ENCODE results near the gene FGD5. TPM values are rescaled to one million over a fixed set of nuclear protein-coding genes. Genes with fewer than 3 reads are reported as not detected.

Gene FGD5
- polyA plus RNA-seq, 1 of the 3 experiments (the other 2 are of a cell fraction), result not detected

GRCh38 chr3:14946236-14946635 lies 127.5 kb downstream of the FGD5 start:
- Histone ChIP-seq H3K79me2 (ENCODE audit: insufficient read depth) (peaks cover 71% of the 10 kb centered on the region), H3K4me1 (ENCODE audit: control insufficient read depth in 1 of 2, insufficient read depth in 2 of 2, low read depth in 1 of 2, low read length in 1 of 2) (peaks cover 0 to 19% of the 10 kb centered on the region in 2 experiments; a peak in 3 of 4 replicates), H3K4me2 (peak overlapping the region; percentile 94), H3K36me3 (replicated peaks in 1 of 2; ENCODE audit: control insufficient read depth in 1 of 2, insufficient read depth in 2 of 2, low read length in 1 of 2) (peaks cover 34 to 42% of the 10 kb centered on the region in 2 experiments), H3K9me3 (no peaks in the 10 kb centered on the region), H3F3A (replicated peaks; ENCODE audit: insufficient read depth) (peaks cover 10% of the 10 kb centered on the region), H3K4me3 (ENCODE audit: low read depth in 2 of 2, low read length in 1 of 2) (peak overlapping the region; percentile 92 to 95), H3K9ac (peak overlapping the region; percentile 98; the same call in 1 of the 2 replicates), H3K27me3 (ENCODE audit: insufficient read depth) (no peaks in the 10 kb centered on the region), H3K27ac (ENCODE audit: low read depth in 2 of 2, low read length in 1 of 2) (peak overlapping the region; percentile 99 to 100), H2AFZ (ENCODE audit: low read depth) (no peak overlapping the region; the same call in 1 of the 2 replicates), H4K20me1 (ENCODE audit: insufficient read depth) (peaks cover 20% of the 10 kb centered on the region), H3K9me2 (no peaks in the 10 kb centered on the region)
- TF ChIP-seq TCF12 (IDR thresholded peaks at IDR 0.05) (no peak), POLR2AphosphoS5 (IDR thresholded peaks at IDR 0.05; ENCODE audit: low read depth, low read length) (no peak), PBX3 (IDR thresholded peaks at IDR 0.05) (no peak), ELF1 (IDR thresholded peaks at IDR 0.05) (no peak), CHD2 (IDR thresholded peaks at IDR 0.05; ENCODE audit: low read length, partially characterized antibody) (no peak), GATA2 (CRISPR knock-in tag; IDR thresholded peaks at IDR 0.05) (no peak), YY1 (IDR thresholded peaks at IDR 0.05; ENCODE audit: low read depth) (no peak)
- no peak for DNase-seq
- ChIA-PET POLR2A (interaction anchor here (0.7 to 1.0 kb wide), 2 partner anchors 69 to 118 kb away, joined by 3 read pairs; no protein-coding TSS in a partner anchor), CTCF (interaction anchor here (1.3 to 2.6 kb wide), 2 partner anchors 20 to 25 kb away, joined by 3 to 13 read pairs; no protein-coding TSS in a partner anchor)
- 28% methylated on average over 4 of the region's 4 CpGs for WGBS (ENCODE audit: low lambda C conversion rate)

GRCh38 chr3:14946739-14947099 lies 128.0 kb downstream of the FGD5 start:
- Histone ChIP-seq H3F3A (replicated peaks; ENCODE audit: insufficient read depth) (peaks cover 10% of the 10 kb centered on the region), H3K9me2 (no peaks in the 10 kb centered on the region), H3K4me2 (peak overlapping the region; percentile 94), H3K36me3 (replicated peaks in 1 of 2; ENCODE audit: control insufficient read depth in 1 of 2, insufficient read depth in 2 of 2, low read length in 1 of 2) (peaks cover 34 to 42% of the 10 kb centered on the region in 2 experiments), H3K79me2 (ENCODE audit: insufficient read depth) (peaks cover 76% of the 10 kb centered on the region), H3K4me3 (ENCODE audit: low read depth in 2 of 2, low read length in 1 of 2) (peak overlapping the region; percentile 92 to 95), H4K20me1 (ENCODE audit: insufficient read depth) (peaks cover 20% of the 10 kb centered on the region), H3K9ac (peak overlapping the region; percentile 98), H3K27ac (ENCODE audit: low read depth in 2 of 2, low read length in 1 of 2) (peak overlapping the region; percentile 99 to 100), H2AFZ (ENCODE audit: low read depth) (peak overlapping the region; percentile 90), H3K27me3 (ENCODE audit: insufficient read depth) (no peaks in the 10 kb centered on the region), H3K9me3 (no peaks in the 10 kb centered on the region), H3K4me1 (ENCODE audit: control insufficient read depth in 1 of 2, insufficient read depth in 2 of 2, low read depth in 1 of 2, low read length in 1 of 2) (peaks cover 0 to 19% of the 10 kb centered on the region in 2 experiments; a peak in 3 of 4 replicates)
- DNase-seq, result no peak
- ChIA-PET CTCF (interaction anchor here (0.9 to 2.6 kb wide), 3 partner anchors 20 to 296 kb away, joined by 3 to 13 read pairs (median 3); no protein-coding TSS in a partner anchor), POLR2A (interaction anchor here (0.8 to 1.2 kb wide), 4 partner anchors 13 to 118 kb away, joined by 3 to 4 read pairs (median 3); partner anchors contain the start of gene MRPS25)
- no peak for TF ChIP-seq JUND (IDR thresholded peaks at IDR 0.05)
- TF ChIP-seq EZH2phosphoT487 (IDR thresholded peaks at IDR 0.05; ENCODE audit: borderline replicate concordance, low read depth), result no peak
- TF ChIP-seq YY1 (IDR thresholded peaks at IDR 0.05; ENCODE audit: low read depth), result no peak
- TF ChIP-seq NRF1 (IDR thresholded peaks at IDR 0.05; ENCODE audit: low read depth, low read length), result no peak
- TF ChIP-seq MEF2A (IDR thresholded peaks at IDR 0.05; ENCODE audit: borderline replicate concordance, low read depth), result no peak
- WGBS (ENCODE audit: low lambda C conversion rate), result 1% methylated on average over 8 of the region's 8 CpGs

All from SK-N-SH (cell line).